GM19193 (cell line): ENCODE measurements around the gene COL23A1.

Experiments
- POLR2A ChIP-seq: IDR thresholded peaks from 4 replicates; pipeline ENCODE4 v1.6.1; 2011; ENCODE audit not compliant: insufficient read depth, insufficient read length; ENCODE audit errors: extremely low read depth

COL23A1 gene

GRCh38 chr5:178218827-178219226 lies 371.4 kb downstream of the COL23A1 start:
- no peak for TF ChIP-seq POLR2A

- TF ChIP-seq POLR2A: no peak
Measured at GRCh38 chr5:178218237-178218776, 371.9 kb downstream of the COL23A1 start.

- TF ChIP-seq POLR2A: no peak
Measured at GRCh38 chr5:178216779-178217178, 373.4 kb downstream of the COL23A1 start.

- no peak for TF ChIP-seq POLR2A
Measured at GRCh38 chr5:178216088-178216534, 374.1 kb downstream of the COL23A1 start.

GRCh38 chr5:178215280-178216002 lies 374.8 kb downstream of the COL23A1 start:
- peak; percentile 12 for TF ChIP-seq POLR2A

- peak; percentile 12 for TF ChIP-seq POLR2A
Measured at GRCh38 chr5:178214160-178214803, 375.9 kb downstream of the COL23A1 start.

- TF ChIP-seq POLR2A: no peak
Measured at GRCh38 chr5:178213748-178214151, 376.4 kb downstream of the COL23A1 start.

GRCh38 chr5:178213003-178213461 lies 377.2 kb downstream of the COL23A1 start:
- TF ChIP-seq POLR2A: no peak

GRCh38 chr5:178212241-178213002 lies 377.8 kb downstream of the COL23A1 start:
- no peak for TF ChIP-seq POLR2A

- peak; percentile 25 for TF ChIP-seq POLR2A
Measured at GRCh38 chr5:178211095-178212048, 378.8 kb downstream of the COL23A1 start.

- TF ChIP-seq POLR2A: no peak
Measured at GRCh38 chr5:178210686-178211085, 379.5 kb downstream of the COL23A1 start.

GRCh38 chr5:178210073-178210535 lies 380.1 kb downstream of the COL23A1 start:
- peak; percentile 7 for TF ChIP-seq POLR2A

GRCh38 chr5:178209334-178210072 lies 380.7 kb downstream of the COL23A1 start:
- peak; percentile 23 for TF ChIP-seq POLR2A
